H9 (cell line): Measurements from ENCODE around the gene CTNNA3. TPM values are rescaled to one million over a fixed set of nuclear protein-coding genes. Genes with fewer than 3 reads are reported as not detected.
A peak's percentile ranks its signal among the peaks of the same experiment; 100 is the strongest.

Experiments
- DNase-seq: peaks from one replicate; pipeline ENCODE4 v3.0.0-alpha.2; 2017
- H2AFZ ChIP-seq: one replicate; pipeline ENCODE4 v1.6.1; 2013; ENCODE audit warnings: mild to moderate bottlenecking, low read length, control low read depth, moderate library complexity
- H2AK5ac ChIP-seq: 2 replicates; pipeline ENCODE4 v1.6.1; 2013; ENCODE audit warnings: low read length, control low read depth, mixed read lengths; ENCODE audit not compliant: insufficient read length
- H2BK120ac ChIP-seq: one replicate; pipeline ENCODE4 v1.6.1; 2013; ENCODE audit warnings: low read depth, mild to moderate bottlenecking, low read length, control low read depth, inconsistent platforms; ENCODE audit not compliant: poor library complexity, severe bottlenecking
- H2BK12ac ChIP-seq: 2 replicates; pipeline ENCODE4 v1.6.1; 2013; ENCODE audit warnings: low read length, control low read depth, mixed read lengths, low read depth; ENCODE audit not compliant: insufficient read length
- H2BK15ac ChIP-seq: 2 replicates; pipeline ENCODE4 v1.6.1; 2013; ENCODE audit warnings: low read depth, low read length, control low read depth
- H2BK20ac ChIP-seq: one replicate; pipeline ENCODE4 v1.6.1; 2013; ENCODE audit warnings: low read depth, mild to moderate bottlenecking, low read length, control low read depth, inconsistent platforms; ENCODE audit not compliant: poor library complexity, severe bottlenecking
- H2BK5ac ChIP-seq: 2 replicates; pipeline ENCODE4 v1.6.1; 2013; ENCODE audit warnings: low read length, control low read depth, mixed read lengths; ENCODE audit not compliant: insufficient read length
- H3K14ac ChIP-seq: 2 replicates; pipeline ENCODE4 v1.6.1; 2013; ENCODE audit warnings: low read length, control low read depth; ENCODE audit not compliant: insufficient read depth
- H3K18ac ChIP-seq: 2 replicates; pipeline ENCODE4 v1.6.1; 2013; ENCODE audit warnings: low read depth, mild to moderate bottlenecking, mixed read lengths, low read length, control low read depth; ENCODE audit not compliant: insufficient read length
- H3K23ac ChIP-seq: 2 replicates; pipeline ENCODE4 v1.6.1; 2013; ENCODE audit warnings: low read length, control low read depth, mixed read lengths, low read depth; ENCODE audit not compliant: insufficient read length
- H3K23me2 ChIP-seq: 2 replicates; pipeline ENCODE4 v1.6.1; 2013; ENCODE audit warnings: low read depth, mild to moderate bottlenecking, mixed read lengths, low read length, control low read depth; ENCODE audit not compliant: insufficient read length, poor library complexity, severe bottlenecking
- H3K27ac ChIP-seq: 2 replicates; pipeline ENCODE4 v1.5.1; 2013; ENCODE audit warnings: low read length, control low read depth, mixed read lengths, low read depth; ENCODE audit not compliant: insufficient read length
- H3K27me3 ChIP-seq: 2 replicates; pipeline ENCODE4 v1.6.1; 2013; ENCODE audit warnings: low read length, control low read depth, inconsistent platforms; ENCODE audit not compliant: insufficient read depth
- H3K4ac ChIP-seq: 2 replicates; pipeline ENCODE4 v1.6.1; 2013; ENCODE audit warnings: low read depth, mild to moderate bottlenecking, control low read depth, inconsistent platforms, low read length, moderate library complexity
- H3K4me1 ChIP-seq: 2 replicates; pipeline ENCODE4 v1.6.1; 2013; ENCODE audit warnings: low read length, control low read depth, inconsistent platforms; ENCODE audit not compliant: insufficient read depth
- H3K4me2 ChIP-seq: 2 replicates; pipeline ENCODE4 v1.6.1; 2013; ENCODE audit warnings: low read length, control low read depth, mixed read lengths; ENCODE audit not compliant: insufficient read length, insufficient read depth
- H3K56ac ChIP-seq: 2 replicates; pipeline ENCODE4 v1.6.1; 2013; ENCODE audit warnings: low read depth, mild to moderate bottlenecking, mixed read lengths, low read length, control low read depth; ENCODE audit not compliant: insufficient read length
- H3K79me1 ChIP-seq: 2 replicates; pipeline ENCODE4 v1.6.1; 2013; ENCODE audit warnings: low read depth, mild to moderate bottlenecking, moderate library complexity, low read length, control low read depth, inconsistent platforms; ENCODE audit not compliant: insufficient read depth, poor library complexity, severe bottlenecking
- H3K79me2 ChIP-seq: 2 replicates; pipeline ENCODE4 v1.6.1; 2013; ENCODE audit warnings: low read length, control low read depth, inconsistent platforms; ENCODE audit not compliant: insufficient read depth
- H3K9ac ChIP-seq: 2 replicates; pipeline ENCODE4 v1.6.1; 2013; ENCODE audit warnings: low read length, control low read depth, mixed read lengths; ENCODE audit not compliant: insufficient read length; ENCODE audit errors: extremely low read depth
- H3K9me3 ChIP-seq: one replicate; pipeline ENCODE4 v1.6.1; 2013; ENCODE audit warnings: low read depth, low read length, inconsistent platforms; ENCODE audit not compliant: control insufficient read depth
- H3T11ph ChIP-seq: one replicate; pipeline ENCODE4 v1.6.1; 2013; ENCODE audit warnings: mild to moderate bottlenecking, low read length, control low read depth, inconsistent platforms
- H4K20me1 ChIP-seq: one replicate; pipeline ENCODE4 v1.6.1; 2013; ENCODE audit not compliant: control insufficient read depth, insufficient read length, insufficient read depth
- H4K5ac ChIP-seq: 2 replicates; pipeline ENCODE4 v1.6.1; 2013; ENCODE audit warnings: low read depth, mild to moderate bottlenecking, mixed read lengths, low read length, control low read depth; ENCODE audit not compliant: insufficient read length
- H4K8ac ChIP-seq: replicated peaks from 2 replicates; pipeline ENCODE4 v1.6.1; 2013; ENCODE audit warnings: low read length, control low read depth, mixed read lengths, low read depth; ENCODE audit not compliant: insufficient read length
- H4K91ac ChIP-seq: 2 replicates; pipeline ENCODE4 v1.6.1; 2013; ENCODE audit warnings: low read depth, mild to moderate bottlenecking, moderate library complexity, mixed read lengths, low read length, control low read depth; ENCODE audit not compliant: insufficient read length
- H3K27ac Mint-ChIP-seq, 3 experiments: 2 replicates in 2 of 3; 3 replicates in 1 of 3; pipeline ENCODE4 v1.8.0; 2020 to 2021; ENCODE audit warnings: mixed read lengths in 3 of 3, mild to moderate bottlenecking in 1 of 3, moderate library complexity in 1 of 3
- H3K27me3 Mint-ChIP-seq: 2 replicates; pipeline ENCODE4 v1.8.0; 2021; ENCODE audit warnings: low read depth, mild to moderate bottlenecking, moderate library complexity, mixed read lengths
- H3K36me3 Mint-ChIP-seq, 3 experiments: 2 replicates in 2 of 3; 3 replicates in 1 of 3; pipeline ENCODE4 v1.8.0; 2020 to 2021; ENCODE audit warnings: low read depth in 3 of 3, mixed read lengths in 3 of 3; ENCODE audit not compliant: insufficient read depth in 1 of 3
- H3K4me1 Mint-ChIP-seq, 2 experiments: 2 replicates each; pipeline ENCODE4 v1.8.0; 2020; ENCODE audit warnings: mixed read lengths in 2 of 2
- H3K4me3 Mint-ChIP-seq, 2 experiments: 2 replicates in 1 of 2; 3 replicates in 1 of 2; pipeline ENCODE4 v1.8.0; 2020 to 2021; ENCODE audit warnings: mild to moderate bottlenecking in 2 of 2, mixed read lengths in 2 of 2, moderate library complexity in 1 of 2
- H3K9me3 Mint-ChIP-seq, 2 experiments: 2 replicates in 1 of 2; 3 replicates in 1 of 2; pipeline ENCODE4 v1.8.0; 2020; ENCODE audit warnings: mild to moderate bottlenecking in 2 of 2, mixed read lengths in 2 of 2, moderate library complexity in 1 of 2
- WGBS: extraction: QIAGEN DNeasy Blood & Tissue Kit; methylation state at CpG from one replicate; pipeline ENCODE4 v1.1.7; 2013; ENCODE audit warnings: missing lambda C conversion rate, low lambda C conversion rate, mixed read lengths; ENCODE audit not compliant: insufficient read length; ENCODE audit errors: extremely low coverage; 5-methylcytosine and 5-hydroxymethylcytosine counted together
- total RNA-seq: library from RNA; stranded (reverse); gene quantifications from 2 replicates; pipeline ENCODE4 v1.2.1, GENCODE V29; 2021
- TF ChIP-seq, protein P1 (sequence below): fragments of 200-600 bp; sonication (generic); conservative IDR thresholded peaks from 3 replicates; pipeline ENCODE4 v1.8.0; 2021; ENCODE audit warnings: antibody characterized with exemption, mild to moderate bottlenecking

CTNNA3 gene
- total RNA-seq, 1 experiment from 2014 or later = 3.3 TPM

- no peak overlapping the region for H3K14ac ChIP-seq
- TF ChIP-seq, protein P1, sequence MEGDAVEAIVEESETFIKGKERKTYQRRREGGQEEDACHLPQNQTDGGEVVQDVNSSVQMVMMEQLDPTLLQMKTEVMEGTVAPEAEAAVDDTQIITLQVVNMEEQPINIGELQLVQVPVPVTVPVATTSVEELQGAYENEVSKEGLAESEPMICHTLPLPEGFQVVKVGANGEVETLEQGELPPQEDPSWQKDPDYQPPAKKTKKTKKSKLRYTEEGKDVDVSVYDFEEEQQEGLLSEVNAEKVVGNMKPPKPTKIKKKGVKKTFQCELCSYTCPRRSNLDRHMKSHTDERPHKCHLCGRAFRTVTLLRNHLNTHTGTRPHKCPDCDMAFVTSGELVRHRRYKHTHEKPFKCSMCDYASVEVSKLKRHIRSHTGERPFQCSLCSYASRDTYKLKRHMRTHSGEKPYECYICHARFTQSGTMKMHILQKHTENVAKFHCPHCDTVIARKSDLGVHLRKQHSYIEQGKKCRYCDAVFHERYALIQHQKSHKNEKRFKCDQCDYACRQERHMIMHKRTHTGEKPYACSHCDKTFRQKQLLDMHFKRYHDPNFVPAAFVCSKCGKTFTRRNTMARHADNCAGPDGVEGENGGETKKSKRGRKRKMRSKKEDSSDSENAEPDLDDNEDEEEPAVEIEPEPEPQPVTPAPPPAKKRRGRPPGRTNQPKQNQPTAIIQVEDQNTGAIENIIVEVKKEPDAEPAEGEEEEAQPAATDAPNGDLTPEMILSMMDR = peak; percentile 68
- no peaks in the 10 kb centered on the region for H3K27me3 Mint-ChIP-seq
- no peak overlapping the region for H2BK12ac ChIP-seq
- H3K4me2 ChIP-seq = no peak overlapping the region
- no peak overlapping the region for H2BK5ac ChIP-seq
- no peaks in the 10 kb centered on the region; a peak in 1 of 7 replicates for H3K36me3 Mint-ChIP-seq
- no peak overlapping the region for H3T11ph ChIP-seq
- no peaks in the 10 kb centered on the region for H3K79me1 ChIP-seq
- H3K23ac ChIP-seq = no peak overlapping the region
- no peak overlapping the region for H3K18ac ChIP-seq
- no peak overlapping the region for H2BK120ac ChIP-seq
- H2AK5ac ChIP-seq = no peak overlapping the region
- H2AFZ ChIP-seq = no peak overlapping the region
- H3K27me3 ChIP-seq = no peaks in the 10 kb centered on the region
- no peak overlapping the region for H4K91ac ChIP-seq
- H3K23me2 ChIP-seq = no peaks in the 10 kb centered on the region
- WGBS = no CpG with 5 or more reads among the region's 4 CpGs
- no peak overlapping the region for H4K8ac ChIP-seq
- H4K20me1 ChIP-seq = no peaks in the 10 kb centered on the region
- no peak overlapping the region for H2BK20ac ChIP-seq
- H3K9me3 ChIP-seq = no peaks in the 10 kb centered on the region
- H3K79me2 ChIP-seq = no peaks in the 10 kb centered on the region
- no peak overlapping the region for H3K27ac ChIP-seq
- no peaks in the 10 kb centered on the region for H3K9me3 Mint-ChIP-seq
- H2BK15ac ChIP-seq = no peak overlapping the region
- DNase-seq = no peak
- H3K56ac ChIP-seq = no peak overlapping the region
- no peak overlapping the region for H3K27ac Mint-ChIP-seq
- no peaks in the 10 kb centered on the region for H3K4me1 ChIP-seq
- H3K4ac ChIP-seq = no peak overlapping the region
- H3K4me3 Mint-ChIP-seq = no peak overlapping the region
- no peak overlapping the region for H4K5ac ChIP-seq
- peaks cover 0 to 6% of the 10 kb centered on the region in 2 experiments; a peak in 2 of 4 replicates for H3K4me1 Mint-ChIP-seq
- H3K9ac ChIP-seq = no peak overlapping the region
Measured at GRCh38 chr10:66214721-66215404, 1481.1 kb downstream of the CTNNA3 start.
